Body of pancreas (tissue), 4 donors: ENCODE data around the gene ME1.

Experiments used
- POLR2A ChIP-seq, 3 donors: fragments of 450-650 bp; IDR thresholded peaks; one replicate each; pipeline ENCODE4 v1.6.1; 2016; ENCODE audit warnings: antibody characterized with exemption in 3 of 3, mild to moderate bottlenecking in 2 of 3
- TF ChIP-seq, protein P1 (sequence below), 7 experiments: fragments of 450-650 bp in 4 of 7; fragments of 200-600 bp in 3 of 7; sonication (generic) in 3 of 7; IDR thresholded peaks; one replicate each; pipeline ENCODE4 v1.5.1; 2016 to 2019; ENCODE audit warnings: antibody characterized with exemption in 7 of 7

DNA sequence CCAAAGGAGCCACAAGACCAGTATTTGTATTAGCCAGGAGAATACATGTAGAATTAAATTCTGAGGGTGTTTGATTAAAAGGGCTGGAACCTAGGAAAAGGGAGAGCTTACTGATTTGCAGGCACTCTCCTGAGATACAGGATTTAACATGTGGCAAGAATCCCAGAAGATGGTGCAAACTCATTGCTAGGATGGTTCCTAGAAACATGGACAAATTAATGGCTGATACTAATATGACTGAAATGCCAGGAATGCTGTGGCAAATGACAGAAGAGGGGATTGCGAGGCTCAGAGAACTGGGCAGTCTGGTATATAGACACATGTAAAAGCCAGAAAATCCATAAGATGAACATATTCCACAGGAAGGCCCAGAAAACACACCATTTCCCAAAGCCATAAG, 119.6 kb downstream of the ME1 start:
- TF ChIP-seq, protein P1, sequence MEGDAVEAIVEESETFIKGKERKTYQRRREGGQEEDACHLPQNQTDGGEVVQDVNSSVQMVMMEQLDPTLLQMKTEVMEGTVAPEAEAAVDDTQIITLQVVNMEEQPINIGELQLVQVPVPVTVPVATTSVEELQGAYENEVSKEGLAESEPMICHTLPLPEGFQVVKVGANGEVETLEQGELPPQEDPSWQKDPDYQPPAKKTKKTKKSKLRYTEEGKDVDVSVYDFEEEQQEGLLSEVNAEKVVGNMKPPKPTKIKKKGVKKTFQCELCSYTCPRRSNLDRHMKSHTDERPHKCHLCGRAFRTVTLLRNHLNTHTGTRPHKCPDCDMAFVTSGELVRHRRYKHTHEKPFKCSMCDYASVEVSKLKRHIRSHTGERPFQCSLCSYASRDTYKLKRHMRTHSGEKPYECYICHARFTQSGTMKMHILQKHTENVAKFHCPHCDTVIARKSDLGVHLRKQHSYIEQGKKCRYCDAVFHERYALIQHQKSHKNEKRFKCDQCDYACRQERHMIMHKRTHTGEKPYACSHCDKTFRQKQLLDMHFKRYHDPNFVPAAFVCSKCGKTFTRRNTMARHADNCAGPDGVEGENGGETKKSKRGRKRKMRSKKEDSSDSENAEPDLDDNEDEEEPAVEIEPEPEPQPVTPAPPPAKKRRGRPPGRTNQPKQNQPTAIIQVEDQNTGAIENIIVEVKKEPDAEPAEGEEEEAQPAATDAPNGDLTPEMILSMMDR (IDR thresholded peaks at IDR 0.05) = no peak
- TF ChIP-seq POLR2A (IDR thresholded peaks at IDR 0.05) = no peak
